GM10266 (cell line): ENCODE measurements around the gene RBP2.

Experiments used
- DNase-seq: peaks from one replicate; pipeline ENCODE4 v3.0.0; 2012; ENCODE audit errors: extremely low spot score
- CTCF ChIP-seq: IDR thresholded peaks from 2 replicates; pipeline ENCODE4 v1.5.1; 2012; ENCODE audit warnings: mild to moderate bottlenecking, low read depth; ENCODE audit not compliant: control insufficient read depth, insufficient read depth; ENCODE audit errors: missing control alignments

RBP2 gene

GRCh38 chr3:139481116-139481515 is 4.8 kb upstream of the RBP2 start:
- DNase-seq: no peak
- no peak for TF ChIP-seq CTCF

- no peak for TF ChIP-seq CTCF
- DNase-seq: no peak
These were observed 4.3 kb upstream of the RBP2 start for GRCh38 chr3:139480585-139480984.

GRCh38 chr3:139477710-139478640 is 1.7 kb upstream of the RBP2 start:
- TF ChIP-seq CTCF: no peak
- DNase-seq: no peak

GRCh38 chr3:139473155-139473771 is 3.1 kb downstream of the RBP2 start:
- DNase-seq: no peak

GRCh38 chr3:139472380-139473010 is 3.8 kb downstream of the RBP2 start:
- TF ChIP-seq CTCF: no peak
- no peak for DNase-seq

More at GRCh38 chr3:139473155-139473771, 3.1 kb downstream of the RBP2 start:
- no peak for TF ChIP-seq CTCF

- DNase-seq: no peak
These were observed 6.1 kb downstream of the RBP2 start for GRCh38 chr3:139470199-139470598.

More at GRCh38 chr3:139470199-139470598, 6.1 kb downstream of the RBP2 start:
- no peak for TF ChIP-seq CTCF
